ENCODE results near the gene SUPT16H.

DNA sequence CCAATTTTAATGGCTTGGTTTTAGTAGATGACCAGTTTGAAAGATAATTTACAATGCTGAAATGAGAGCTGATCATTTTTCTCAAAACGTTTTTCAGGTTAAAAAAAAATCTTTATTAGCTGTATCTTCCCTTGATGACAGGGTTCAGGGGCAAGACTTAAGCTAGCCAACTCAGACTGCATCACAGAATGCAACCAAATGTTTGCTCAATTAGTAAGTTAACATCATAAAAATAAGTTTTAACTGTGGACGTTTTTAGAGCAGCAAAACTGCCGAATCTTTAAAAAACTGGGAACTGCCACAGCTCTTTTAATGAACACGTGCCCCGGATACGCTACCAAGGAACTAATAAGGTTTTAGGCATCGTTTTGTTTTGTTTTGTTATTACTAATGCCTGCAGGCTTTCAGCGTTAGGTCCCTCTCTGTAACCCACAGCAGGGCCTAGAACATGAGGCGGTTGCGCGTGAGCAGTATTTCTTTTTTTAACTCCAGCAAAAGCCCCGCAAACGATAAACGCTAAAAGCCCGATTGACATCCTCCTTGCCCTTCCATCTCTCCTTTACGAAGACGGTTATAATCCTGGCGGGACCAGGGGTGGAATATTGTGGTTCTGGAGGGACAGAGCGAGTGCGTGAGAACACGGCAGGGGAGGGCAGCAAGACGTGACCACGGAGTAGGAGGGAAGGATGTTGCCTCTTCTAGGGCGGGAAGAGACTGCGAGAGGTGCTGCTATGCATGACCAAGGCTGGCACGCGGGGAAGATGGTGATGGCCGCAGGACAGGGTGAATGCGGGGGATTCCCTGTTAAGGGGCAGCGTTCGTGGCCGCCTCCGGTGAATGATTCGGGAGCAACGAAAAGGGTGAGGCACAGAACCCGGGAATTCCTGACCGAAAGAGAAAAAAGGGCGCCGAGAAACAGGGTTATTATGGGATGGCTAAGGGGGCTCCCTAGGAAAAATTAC lies 652 bp downstream of the SUPT16H start:
- TF ChIP-seq MZF1 (tag by site-specific recombination; IDR thresholded peaks at IDR 0.05; ENCODE audit: borderline replicate concordance): no peak
- TF ChIP-seq, protein P1, sequence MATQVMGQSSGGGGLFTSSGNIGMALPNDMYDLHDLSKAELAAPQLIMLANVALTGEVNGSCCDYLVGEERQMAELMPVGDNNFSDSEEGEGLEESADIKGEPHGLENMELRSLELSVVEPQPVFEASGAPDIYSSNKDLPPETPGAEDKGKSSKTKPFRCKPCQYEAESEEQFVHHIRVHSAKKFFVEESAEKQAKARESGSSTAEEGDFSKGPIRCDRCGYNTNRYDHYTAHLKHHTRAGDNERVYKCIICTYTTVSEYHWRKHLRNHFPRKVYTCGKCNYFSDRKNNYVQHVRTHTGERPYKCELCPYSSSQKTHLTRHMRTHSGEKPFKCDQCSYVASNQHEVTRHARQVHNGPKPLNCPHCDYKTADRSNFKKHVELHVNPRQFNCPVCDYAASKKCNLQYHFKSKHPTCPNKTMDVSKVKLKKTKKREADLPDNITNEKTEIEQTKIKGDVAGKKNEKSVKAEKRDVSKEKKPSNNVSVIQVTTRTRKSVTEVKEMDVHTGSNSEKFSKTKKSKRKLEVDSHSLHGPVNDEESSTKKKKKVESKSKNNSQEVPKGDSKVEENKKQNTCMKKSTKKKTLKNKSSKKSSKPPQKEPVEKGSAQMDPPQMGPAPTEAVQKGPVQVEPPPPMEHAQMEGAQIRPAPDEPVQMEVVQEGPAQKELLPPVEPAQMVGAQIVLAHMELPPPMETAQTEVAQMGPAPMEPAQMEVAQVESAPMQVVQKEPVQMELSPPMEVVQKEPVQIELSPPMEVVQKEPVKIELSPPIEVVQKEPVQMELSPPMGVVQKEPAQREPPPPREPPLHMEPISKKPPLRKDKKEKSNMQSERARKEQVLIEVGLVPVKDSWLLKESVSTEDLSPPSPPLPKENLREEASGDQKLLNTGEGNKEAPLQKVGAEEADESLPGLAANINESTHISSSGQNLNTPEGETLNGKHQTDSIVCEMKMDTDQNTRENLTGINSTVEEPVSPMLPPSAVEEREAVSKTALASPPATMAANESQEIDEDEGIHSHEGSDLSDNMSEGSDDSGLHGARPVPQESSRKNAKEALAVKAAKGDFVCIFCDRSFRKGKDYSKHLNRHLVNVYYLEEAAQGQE (tag by site-specific recombination; IDR thresholded peaks at IDR 0.05): no peak; the same call in none of the 2 replicates
- TF ChIP-seq, protein P2, sequence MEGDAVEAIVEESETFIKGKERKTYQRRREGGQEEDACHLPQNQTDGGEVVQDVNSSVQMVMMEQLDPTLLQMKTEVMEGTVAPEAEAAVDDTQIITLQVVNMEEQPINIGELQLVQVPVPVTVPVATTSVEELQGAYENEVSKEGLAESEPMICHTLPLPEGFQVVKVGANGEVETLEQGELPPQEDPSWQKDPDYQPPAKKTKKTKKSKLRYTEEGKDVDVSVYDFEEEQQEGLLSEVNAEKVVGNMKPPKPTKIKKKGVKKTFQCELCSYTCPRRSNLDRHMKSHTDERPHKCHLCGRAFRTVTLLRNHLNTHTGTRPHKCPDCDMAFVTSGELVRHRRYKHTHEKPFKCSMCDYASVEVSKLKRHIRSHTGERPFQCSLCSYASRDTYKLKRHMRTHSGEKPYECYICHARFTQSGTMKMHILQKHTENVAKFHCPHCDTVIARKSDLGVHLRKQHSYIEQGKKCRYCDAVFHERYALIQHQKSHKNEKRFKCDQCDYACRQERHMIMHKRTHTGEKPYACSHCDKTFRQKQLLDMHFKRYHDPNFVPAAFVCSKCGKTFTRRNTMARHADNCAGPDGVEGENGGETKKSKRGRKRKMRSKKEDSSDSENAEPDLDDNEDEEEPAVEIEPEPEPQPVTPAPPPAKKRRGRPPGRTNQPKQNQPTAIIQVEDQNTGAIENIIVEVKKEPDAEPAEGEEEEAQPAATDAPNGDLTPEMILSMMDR (tag by site-specific recombination; IDR thresholded peaks at IDR 0.05): no peak
- no peak for TF ChIP-seq ZNF292 (tag by site-specific recombination; IDR thresholded peaks at IDR 0.05; ENCODE audit: borderline replicate concordance, low read depth)
- TF ChIP-seq ZNF24 (tag by site-specific recombination; IDR thresholded peaks at IDR 0.05): no peak
- TF ChIP-seq GLI2 (tag by site-specific recombination; IDR thresholded peaks at IDR 0.05; ENCODE audit: borderline replicate concordance, low read depth): no peak
- no peak for TF ChIP-seq ZNF37A (tag by site-specific recombination; IDR thresholded peaks at IDR 0.05)
- no peak for TF ChIP-seq GLIS2 (tag by site-specific recombination; IDR thresholded peaks at IDR 0.05)
